Endothelial cell (in vitro differentiated cells): ENCODE results near the gene IL27RA. TPM values are rescaled to one million over a fixed set of nuclear protein-coding genes. Genes with fewer than 3 reads are reported as not detected.
A peak's percentile ranks its signal among the peaks of the same experiment; 100 is the strongest.

Experiments
- DNase-seq: peaks from one replicate; pipeline ENCODE4 v3.0.0; 2021; ENCODE audit warnings: low spot score
- H3K27ac Mint-ChIP-seq: one replicate; pipeline ENCODE4 v1.8.0; 2021; ENCODE audit warnings: mixed read lengths, inconsistent platforms; ENCODE audit not compliant: unreplicated experiment
- H3K27me3 Mint-ChIP-seq: one replicate; pipeline ENCODE4 v1.8.0; 2021; ENCODE audit warnings: mild to moderate bottlenecking, moderate library complexity, mixed read lengths, inconsistent platforms; ENCODE audit not compliant: unreplicated experiment
- H3K36me3 Mint-ChIP-seq: one replicate; pipeline ENCODE4 v1.8.0; 2021; ENCODE audit warnings: mild to moderate bottlenecking, low read depth, mixed read lengths, inconsistent platforms; ENCODE audit not compliant: unreplicated experiment
- H3K4me1 Mint-ChIP-seq: one replicate; pipeline ENCODE4 v1.8.0; 2021; ENCODE audit warnings: mild to moderate bottlenecking, mixed read lengths, inconsistent platforms; ENCODE audit not compliant: unreplicated experiment
- H3K4me3 Mint-ChIP-seq: one replicate; pipeline ENCODE4 v1.8.0; 2021; ENCODE audit warnings: mild to moderate bottlenecking, mixed read lengths, inconsistent platforms; ENCODE audit not compliant: unreplicated experiment
- H3K9me3 Mint-ChIP-seq: one replicate; pipeline ENCODE4 v1.8.0; 2021; ENCODE audit warnings: mixed read lengths, inconsistent platforms; ENCODE audit not compliant: unreplicated experiment
- CTCF ChIP-seq: fragments of 200-600 bp; sonication (generic); IDR thresholded peaks from one replicate; pipeline ENCODE4 v1.5.0; 2021; ENCODE audit warnings: antibody characterized with exemption; ENCODE audit not compliant: unreplicated experiment
- total RNA-seq: library from RNA; stranded (reverse); fragmentation: NEBNext Ultra II Directional; extraction: Animal tissue kit (Norgen Biotek cat#: 25700); gene quantifications from one replicate; pipeline ENCODE4 v1.2.1, GENCODE V29; 2021; ENCODE audit not compliant: unreplicated experiment

Gene IL27RA
- total RNA-seq, 1 donor from 2014 or later, result 6.3 TPM

- peaks cover 10% of the 10 kb centered on the region for H3K27me3 Mint-ChIP-seq
- H3K4me1 Mint-ChIP-seq, result peaks cover 8% of the 10 kb centered on the region
- no peak for DNase-seq
- no peaks in the 10 kb centered on the region for H3K36me3 Mint-ChIP-seq
- no peak overlapping the region for H3K27ac Mint-ChIP-seq
- no peaks in the 10 kb centered on the region for H3K9me3 Mint-ChIP-seq
- no peak for TF ChIP-seq CTCF
- peak overlapping the region; percentile 24 for H3K4me3 Mint-ChIP-seq
Observed at GRCh38 chr19:14058182-14059092, 26.9 kb downstream of the IL27RA start.

GRCh38 chr19:14059093-14059480, 27.5 kb downstream of the IL27RA start:
- peak; percentile 74 for TF ChIP-seq CTCF
- Mint-ChIP-seq H3K36me3 (no peaks in the 10 kb centered on the region), H3K9me3 (no peaks in the 10 kb centered on the region), H3K4me1 (peaks cover 8% of the 10 kb centered on the region), H3K4me3 (no peak overlapping the region), H3K27me3 (peaks cover 10% of the 10 kb centered on the region), H3K27ac (no peak overlapping the region)
- DNase-seq, result peak; percentile 49

- H3K4me3 Mint-ChIP-seq, result no peak overlapping the region
- no peaks in the 10 kb centered on the region for H3K9me3 Mint-ChIP-seq
- H3K27ac Mint-ChIP-seq, result no peak overlapping the region
- peaks cover 8% of the 10 kb centered on the region for H3K4me1 Mint-ChIP-seq
- no peak for TF ChIP-seq CTCF
- no peaks in the 10 kb centered on the region for H3K36me3 Mint-ChIP-seq
- no peak for DNase-seq
- peaks cover 10% of the 10 kb centered on the region for H3K27me3 Mint-ChIP-seq
Observed at GRCh38 chr19:14059652-14060155, 28.1 kb downstream of the IL27RA start.

GRCh38 chr19:14061081-14061749, 29.7 kb downstream of the IL27RA start:
- no peak for TF ChIP-seq CTCF
- Mint-ChIP-seq H3K27ac (no peak overlapping the region), H3K27me3 (peaks cover 8% of the 10 kb centered on the region), H3K4me1 (peaks cover 8% of the 10 kb centered on the region), H3K4me3 (no peak overlapping the region), H3K9me3 (no peaks in the 10 kb centered on the region), H3K36me3 (no peaks in the 10 kb centered on the region)
- DNase-seq, result no peak
